Fibroblast of the conjunctiva (primary cell): ENCODE data around the gene PTMS.

Source experiments
- DNase-seq: peaks from one replicate; pipeline ENCODE4 v3.0.0-alpha.2; 2010; ENCODE audit warnings: low read depth

PTMS gene

GRCh38 chr12:6771509-6772330 lies 5.6 kb downstream of the PTMS start:
- DNase-seq: no peak

- DNase-seq: no peak
These were observed 6.2 kb downstream of the PTMS start, which contains the start of gene LAG3 for GRCh38 chr12:6772331-6772695. TSS of gene LAG3 (plus strand) at chr12:6772520. CDS start at chr12:6772853, 333 bp downstream.

GRCh38 chr12:6772726-6773589 lies 6.8 kb downstream of the PTMS start:
- no peak for DNase-seq

GRCh38 chr12:6773590-6774351 lies 7.6 kb downstream of the PTMS start:
- no peak for DNase-seq

- DNase-seq: no peak
These were observed 8.4 kb downstream of the PTMS start for GRCh38 chr12:6774499-6775062.

GRCh38 chr12:6775185-6776174 lies 9.3 kb downstream of the PTMS start:
- DNase-seq: no peak

GRCh38 chr12:6777386-6777785 lies 11.2 kb downstream of the PTMS start:
- no peak for DNase-seq

- no peak for DNase-seq
These were observed 12.0 kb downstream of the PTMS start for GRCh38 chr12:6778217-6778573.

GRCh38 chr12:6778574-6779550 lies 12.7 kb downstream of the PTMS start:
- peak; percentile 86 for DNase-seq

- DNase-seq: no peak
These were observed 13.7 kb downstream of the PTMS start for GRCh38 chr12:6779708-6780432.

GRCh38 chr12:6780573-6780972 lies 14.4 kb downstream of the PTMS start:
- no peak for DNase-seq

GRCh38 chr12:6782119-6782518 lies 16.0 kb downstream of the PTMS start:
- DNase-seq: no peak

GRCh38 chr12:6782850-6783566 lies 16.8 kb downstream of the PTMS start:
- no peak for DNase-seq

GRCh38 chr12:6783828-6784227 lies 17.7 kb downstream of the PTMS start:
- no peak for DNase-seq

- no peak for DNase-seq
These were observed 18.1 kb downstream of the PTMS start for GRCh38 chr12:6784296-6784695.

GRCh38 chr12:6784761-6785160 lies 18.6 kb downstream of the PTMS start:
- no peak for DNase-seq

- DNase-seq: no peak
These were observed 20.4 kb downstream of the PTMS start for GRCh38 chr12:6786416-6787094.

GRCh38 chr12:6787309-6787708 lies 21.1 kb downstream of the PTMS start:
- no peak for DNase-seq
